ENCODE measurements around the gene SLC12A9.
"Not testable (repeated sequence)": the region's sequence is repeated elsewhere in the genome, so short reads cannot be mapped to it uniquely, and the experiment has no call there.

Gene SLC12A9

GRCh38 chr7:100894860-100895700 is 42.6 kb downstream of the SLC12A9 start:
- DNase-seq (ENCODE audit: insufficient read length, low spot score) (no peak), FAIRE-seq (peak; percentile 66)

DNA sequence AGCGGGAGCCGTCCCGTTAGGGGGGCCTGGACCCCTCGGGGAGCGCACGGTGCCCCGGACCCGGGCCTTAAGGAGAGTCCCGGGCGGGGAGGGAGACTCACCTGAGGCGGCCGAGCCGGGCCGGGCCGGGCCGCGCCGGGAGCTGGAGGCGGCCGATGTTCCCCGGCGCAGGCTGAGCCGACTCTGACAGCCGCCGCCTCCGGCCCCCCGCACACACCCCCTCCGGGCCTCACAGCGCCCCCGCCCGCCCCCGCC is 43.1 kb downstream of the SLC12A9 start, which contains the start of gene ACHE:
ACHE (minus strand) TSS at position 188 of the 255 bp plus-strand sequence. CDS start 1,656 bp downstream, outside the sequence.
- no peak for DNase-seq (ENCODE audit: insufficient read length, low spot score)
- no peak for FAIRE-seq

GRCh38 chr7:100895956-100896731 is 43.6 kb downstream of the SLC12A9 start:
- no peak for FAIRE-seq
- DNase-seq (ENCODE audit: insufficient read length, low spot score), result no peak

GRCh38 chr7:100896732-100897608 is 44.5 kb downstream of the SLC12A9 start:
- FAIRE-seq (no peak), DNase-seq (ENCODE audit: insufficient read length, low spot score) (peak; percentile 66)

- FAIRE-seq, result no peak
- no peak for DNase-seq (ENCODE audit: insufficient read length, low spot score)
Measured at GRCh38 chr7:100897772-100898454, 45.4 kb downstream of the SLC12A9 start.

GRCh38 chr7:100899432-100899831 is 46.9 kb downstream of the SLC12A9 start:
- DNase-seq (ENCODE audit: insufficient read length, low spot score) (no peak), FAIRE-seq (no peak)

DNA sequence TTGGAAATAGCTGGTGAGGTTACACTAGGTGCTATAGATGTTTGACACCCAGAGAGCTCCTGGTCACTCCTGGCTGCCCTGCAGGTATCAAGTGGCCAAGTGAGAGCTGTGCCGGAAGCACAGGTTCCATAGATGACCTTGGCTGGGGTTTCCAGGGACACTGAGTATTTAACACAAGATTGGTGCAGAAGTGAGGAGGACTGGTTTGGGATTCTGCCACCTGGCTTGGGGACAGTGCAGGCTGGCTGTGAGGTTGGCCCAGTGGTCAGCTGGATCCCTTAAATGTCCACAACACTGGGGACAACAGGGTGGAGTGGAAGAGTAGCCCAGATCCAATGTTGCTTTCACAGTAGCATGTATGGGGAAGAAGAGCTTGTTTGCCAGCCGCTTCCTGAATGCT is 48.5 kb downstream of the SLC12A9 start:
- no peak for DNase-seq (ENCODE audit: insufficient read length, low spot score)
- no peak for FAIRE-seq

- FAIRE-seq (no peak), DNase-seq (ENCODE audit: insufficient read length, low spot score) (no peak)
Measured at GRCh38 chr7:100901921-100902332, 49.4 kb downstream of the SLC12A9 start.

GRCh38 chr7:100902638-100903037 is 50.1 kb downstream of the SLC12A9 start:
- no peak for FAIRE-seq

GRCh38 chr7:100908512-100908911 is 56.0 kb downstream of the SLC12A9 start:
- DNase-seq (ENCODE audit: insufficient read length, low spot score) (no peak), FAIRE-seq (no peak)

More at GRCh38 chr7:100902638-100903037, 50.1 kb downstream of the SLC12A9 start:
- no peak for DNase-seq (ENCODE audit: insufficient read length, low spot score)

- not testable (repeated sequence) for FAIRE-seq; DNase-seq (ENCODE audit: insufficient read length, low spot score)
Measured at GRCh38 chr7:100910443-100910842, 57.9 kb downstream of the SLC12A9 start.

GRCh38 chr7:100911484-100911883 is 59.0 kb downstream of the SLC12A9 start:
- no peak for FAIRE-seq
- DNase-seq (ENCODE audit: insufficient read length, low spot score), result no peak

GRCh38 chr7:100914208-100914878 is 61.8 kb downstream of the SLC12A9 start:
- FAIRE-seq (no peak), DNase-seq (ENCODE audit: insufficient read length, low spot score) (no peak)

GRCh38 chr7:100914879-100915447 is 62.5 kb downstream of the SLC12A9 start:
- FAIRE-seq (no peak), DNase-seq (ENCODE audit: insufficient read length, low spot score) (no peak)

Data from GM19239 (cell line).